Measurements from ENCODE around the gene DDX47. TPM values are rescaled to one million over a fixed set of nuclear protein-coding genes. Genes with fewer than 3 reads are reported as not detected.
"Not testable (repeated sequence)": the region's sequence is repeated elsewhere in the genome, so short reads cannot be mapped to it uniquely, and the experiment has no call there.

The DDX47 gene
- total RNA-seq, 1 donor from 2014 or later, result 48.0 TPM

- Mint-ChIP-seq H3K27ac (ENCODE audit: unreplicated experiment) (no peak overlapping the region), H3K4me3 (ENCODE audit: unreplicated experiment) (no peak overlapping the region), H3K4me1 (ENCODE audit: unreplicated experiment) (peaks cover 54% of the 10 kb centered on the region), H3K27me3 (ENCODE audit: unreplicated experiment) (no peaks in the 10 kb centered on the region), H3K36me3 (ENCODE audit: unreplicated experiment) (peaks cover 37% of the 10 kb centered on the region), H3K9me3 (ENCODE audit: unreplicated experiment) (no peaks in the 10 kb centered on the region)
- TF ChIP-seq CTCF (IDR thresholded peaks at IDR 0.05), result no peak
- no peak for DNase-seq (ENCODE audit: extremely low spot score, unreplicated experiment)
These were observed 4.5 kb downstream of the DDX47 start for GRCh38 chr12:12817616-12818015.

- no peaks in the 10 kb centered on the region for H3K9me3 Mint-ChIP-seq (ENCODE audit: unreplicated experiment)
- peak overlapping the region; percentile 56 for H3K27ac Mint-ChIP-seq (ENCODE audit: unreplicated experiment)
- no peak overlapping the region for H3K4me3 Mint-ChIP-seq (ENCODE audit: unreplicated experiment)
- H3K4me1 Mint-ChIP-seq (ENCODE audit: unreplicated experiment), result peaks cover 49% of the 10 kb centered on the region
- TF ChIP-seq CTCF (IDR thresholded peaks at IDR 0.05), result no peak
- no peaks in the 10 kb centered on the region for H3K27me3 Mint-ChIP-seq (ENCODE audit: unreplicated experiment)
- peaks cover 45% of the 10 kb centered on the region for H3K36me3 Mint-ChIP-seq (ENCODE audit: unreplicated experiment)
- DNase-seq (ENCODE audit: extremely low spot score, unreplicated experiment), result no peak
These were observed 5.6 kb downstream of the DDX47 start for GRCh38 chr12:12818701-12819100.

GRCh38 chr12:12819221-12819620 lies 6.1 kb downstream of the DDX47 start:
- peaks cover 44% of the 10 kb centered on the region for H3K4me1 Mint-ChIP-seq (ENCODE audit: unreplicated experiment)
- H3K27ac Mint-ChIP-seq (ENCODE audit: unreplicated experiment), result peak overlapping the region; percentile 56

GRCh38 chr12:12819752-12820311 lies 6.7 kb downstream of the DDX47 start:
- Mint-ChIP-seq H3K27ac (ENCODE audit: unreplicated experiment) (peak overlapping the region; percentile 56), H3K4me1 (ENCODE audit: unreplicated experiment) (peaks cover 39% of the 10 kb centered on the region), H3K36me3 (ENCODE audit: unreplicated experiment) (peaks cover 52% of the 10 kb centered on the region), H3K9me3 (ENCODE audit: unreplicated experiment) (no peaks in the 10 kb centered on the region), H3K4me3 (ENCODE audit: unreplicated experiment) (no peak overlapping the region), H3K27me3 (ENCODE audit: unreplicated experiment) (no peaks in the 10 kb centered on the region)
- DNase-seq (ENCODE audit: extremely low spot score, unreplicated experiment), result no peak
- no peak for TF ChIP-seq CTCF (IDR thresholded peaks at IDR 0.05)

More at GRCh38 chr12:12819221-12819620, 6.1 kb downstream of the DDX47 start:
- no peak for DNase-seq (ENCODE audit: extremely low spot score, unreplicated experiment)
- peaks cover 50% of the 10 kb centered on the region for H3K36me3 Mint-ChIP-seq (ENCODE audit: unreplicated experiment)
- H3K4me3 Mint-ChIP-seq (ENCODE audit: unreplicated experiment), result no peak overlapping the region
- H3K27me3 Mint-ChIP-seq (ENCODE audit: unreplicated experiment), result no peaks in the 10 kb centered on the region
- no peak for TF ChIP-seq CTCF (IDR thresholded peaks at IDR 0.05)
- H3K9me3 Mint-ChIP-seq (ENCODE audit: unreplicated experiment), result no peaks in the 10 kb centered on the region

- H3K27ac Mint-ChIP-seq (ENCODE audit: unreplicated experiment); H3K4me3 Mint-ChIP-seq (ENCODE audit: unreplicated experiment); H3K9me3 Mint-ChIP-seq (ENCODE audit: unreplicated experiment); DNase-seq (ENCODE audit: extremely low spot score, unreplicated experiment); H3K27me3 Mint-ChIP-seq (ENCODE audit: unreplicated experiment): not testable (repeated sequence)
- Mint-ChIP-seq H3K4me1 (ENCODE audit: unreplicated experiment) (peaks cover 38% of the 10 kb centered on the region), H3K36me3 (ENCODE audit: unreplicated experiment) (peaks cover 55% of the 10 kb centered on the region)
These were observed 7.2 kb downstream of the DDX47 start for GRCh38 chr12:12820376-12820775.

- Mint-ChIP-seq H3K9me3 (ENCODE audit: unreplicated experiment) (no peaks in the 10 kb centered on the region), H3K27me3 (ENCODE audit: unreplicated experiment) (no peaks in the 10 kb centered on the region), H3K4me3 (ENCODE audit: unreplicated experiment) (no peak overlapping the region), H3K27ac (ENCODE audit: unreplicated experiment) (no peak overlapping the region), H3K4me1 (ENCODE audit: unreplicated experiment) (peaks cover 26% of the 10 kb centered on the region), H3K36me3 (ENCODE audit: unreplicated experiment) (peaks cover 54% of the 10 kb centered on the region)
- no peak for TF ChIP-seq CTCF (IDR thresholded peaks at IDR 0.05)
- DNase-seq (ENCODE audit: extremely low spot score, unreplicated experiment), result no peak
These were observed 8.8 kb downstream of the DDX47 start for GRCh38 chr12:12821975-12822374.

Measured in osteocyte (in vitro differentiated cells).